Activated T-cell treated with anti-CD3 and anti-CD28 coated beads, Interleukin-2, amount 50 U/mL, for 1 hour (primary cell): Measurements from ENCODE around the gene BOC.

ENCODE experiments used
- DNase-seq: peaks from one replicate; pipeline ENCODE4 v3.0.0-alpha.2; 2020

The BOC gene

GRCh38 chr3:113226491-113226890, 15.1 kb downstream of the BOC start:
- no peak for DNase-seq

GRCh38 chr3:113227146-113227545, 15.8 kb downstream of the BOC start:
- DNase-seq: no peak

- DNase-seq: no peak
Measured at GRCh38 chr3:113228498-113229286, 17.3 kb downstream of the BOC start.

GRCh38 chr3:113231391-113231790, 20.0 kb downstream of the BOC start:
- DNase-seq: no peak

- DNase-seq: no peak
Measured at GRCh38 chr3:113231827-113232253, 20.5 kb downstream of the BOC start.

GRCh38 chr3:113232342-113232741, 21.0 kb downstream of the BOC start:
- no peak for DNase-seq

GRCh38 chr3:113233497-113233896, 22.1 kb downstream of the BOC start:
- DNase-seq: no peak

GRCh38 chr3:113234028-113234427, 22.7 kb downstream of the BOC start:
- no peak for DNase-seq

- DNase-seq: no peak
Measured at GRCh38 chr3:113234688-113235260, 23.4 kb downstream of the BOC start.

GRCh38 chr3:113238503-113238902, 27.1 kb downstream of the BOC start:
- no peak for DNase-seq

- DNase-seq: no peak
Measured at GRCh38 chr3:113240841-113241240, 29.5 kb downstream of the BOC start.

- no peak for DNase-seq
Measured at GRCh38 chr3:113241292-113242095, 30.1 kb downstream of the BOC start.

- DNase-seq: no peak
Measured at GRCh38 chr3:113242096-113242581, 30.8 kb downstream of the BOC start.

GRCh38 chr3:113243071-113243470, 31.7 kb downstream of the BOC start:
- no peak for DNase-seq

- DNase-seq: no peak
Measured at GRCh38 chr3:113243846-113244245, 32.5 kb downstream of the BOC start.

GRCh38 chr3:113245761-113246161, 34.4 kb downstream of the BOC start:
- no peak for DNase-seq

GRCh38 chr3:113247068-113247467, 35.7 kb downstream of the BOC start:
- no peak for DNase-seq

- no peak for DNase-seq
Measured at GRCh38 chr3:113247675-113248458, 36.5 kb downstream of the BOC start.

- DNase-seq: no peak
Measured at GRCh38 chr3:113249111-113249510, 37.8 kb downstream of the BOC start.

GRCh38 chr3:113249601-113250000, 38.2 kb downstream of the BOC start:
- DNase-seq: no peak

GRCh38 chr3:113250566-113250965, 39.2 kb downstream of the BOC start:
- no peak for DNase-seq

- no peak for DNase-seq
Measured at GRCh38 chr3:113251817-113252216, 40.5 kb downstream of the BOC start.

- DNase-seq: no peak
Measured at GRCh38 chr3:113252553-113252952, 41.2 kb downstream of the BOC start.
